ENCODE results near the gene USP9Y.

Gene USP9Y

DNA sequence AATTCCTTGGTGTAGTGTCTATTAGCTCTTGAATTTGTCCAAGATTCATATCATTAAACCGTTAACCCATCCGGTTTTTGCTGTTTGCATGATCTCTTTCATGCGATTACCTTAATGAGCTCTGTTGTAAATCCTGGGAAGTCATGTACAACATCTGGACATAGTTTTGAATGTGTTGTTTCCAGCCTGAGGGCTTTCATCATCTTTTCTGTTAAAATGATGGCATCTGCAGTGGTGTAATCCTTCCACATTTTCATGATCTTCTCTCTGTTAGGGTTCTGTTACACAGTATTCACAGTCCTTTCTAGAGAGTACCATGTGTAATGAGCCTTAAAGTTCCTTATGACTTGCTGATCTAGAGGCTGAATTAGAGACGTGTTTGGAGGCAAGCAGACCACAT is 64.9 kb downstream of the USP9Y start:
- no peak for DNase-seq

- no peak for DNase-seq
Observed at GRCh38 chrY:12784521-12784920, 83.5 kb downstream of the USP9Y start.

DNA sequence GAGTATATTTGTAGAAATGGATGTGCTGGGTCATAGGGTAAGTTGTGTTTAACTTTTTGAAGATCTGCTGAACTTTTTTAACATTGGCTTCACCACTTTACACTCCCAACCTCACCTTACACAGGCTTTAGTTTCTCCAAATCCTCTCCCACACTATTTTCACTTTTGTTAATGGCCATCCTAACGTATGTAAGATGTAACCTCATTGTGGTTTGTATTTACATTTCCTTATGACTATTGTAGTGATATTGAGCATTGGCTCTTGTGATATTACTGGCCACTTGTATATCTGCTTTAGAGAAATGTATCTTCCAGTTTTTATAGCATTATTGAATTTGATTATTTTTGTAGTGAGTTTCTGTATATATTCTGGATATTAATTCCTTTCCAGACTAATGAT is 93.0 kb downstream of the USP9Y start:
- peak in 1 of 5 experiments; percentile 28 for DNase-seq

DNA sequence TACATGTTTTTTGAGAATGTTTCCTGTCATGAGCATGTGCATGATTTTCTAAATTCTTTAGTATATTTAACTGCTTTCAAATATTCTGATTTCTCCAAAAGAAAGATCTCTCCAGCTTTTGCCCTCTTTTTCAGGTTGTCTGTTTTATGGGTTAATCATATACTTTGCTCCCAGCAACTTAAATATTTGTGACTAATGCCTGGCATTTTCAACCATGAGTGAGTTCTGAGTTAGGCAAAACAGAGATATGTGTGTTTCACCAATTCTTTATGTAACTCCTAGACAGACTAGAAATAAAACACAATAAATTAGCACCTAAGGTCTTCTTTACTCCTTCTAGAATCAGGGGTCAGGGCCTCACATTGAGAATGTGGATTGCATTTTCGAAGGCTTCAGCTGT is 107.0 kb downstream of the USP9Y start:
- no peak for DNase-seq

DNA sequence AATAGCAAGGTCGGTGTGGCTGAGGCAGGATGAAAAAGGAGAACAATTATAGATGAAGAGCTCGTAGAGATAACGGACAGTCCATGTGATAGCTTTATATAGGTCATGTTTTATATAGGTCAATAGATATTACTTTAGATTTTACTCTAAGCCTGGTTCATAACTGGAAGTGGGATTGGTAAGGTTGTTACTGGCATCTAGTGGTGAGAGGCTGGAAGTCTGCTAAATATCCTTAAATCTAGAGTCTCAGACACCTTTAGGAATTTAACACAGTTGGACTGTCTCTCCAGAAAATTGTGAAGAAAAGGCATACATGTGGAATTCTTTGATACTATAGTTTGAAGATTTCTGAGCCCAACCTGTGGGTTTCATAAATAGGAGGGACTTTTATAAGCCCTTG is 108.0 kb downstream of the USP9Y start:
- no peak for DNase-seq

DNA sequence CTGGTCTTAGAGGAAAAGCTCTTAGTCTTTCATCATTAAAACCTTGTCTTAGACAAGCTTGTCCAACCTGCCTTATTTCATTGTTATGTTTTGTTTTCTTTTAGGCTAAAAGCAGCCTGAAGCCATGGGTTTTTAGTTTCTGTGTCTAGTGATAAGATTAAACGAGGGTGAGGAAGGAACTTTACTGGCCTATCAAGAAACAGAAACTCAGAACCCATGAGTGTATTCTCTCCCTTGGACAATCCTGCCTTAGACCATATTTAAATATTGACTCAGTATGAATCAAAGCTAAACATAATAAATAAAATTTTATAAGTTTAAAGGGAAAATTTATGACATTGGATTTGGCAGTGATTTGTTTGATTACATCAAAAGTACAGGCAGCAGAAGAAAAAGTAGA is 122.4 kb downstream of the USP9Y start:
- DNase-seq: no peak

DNA sequence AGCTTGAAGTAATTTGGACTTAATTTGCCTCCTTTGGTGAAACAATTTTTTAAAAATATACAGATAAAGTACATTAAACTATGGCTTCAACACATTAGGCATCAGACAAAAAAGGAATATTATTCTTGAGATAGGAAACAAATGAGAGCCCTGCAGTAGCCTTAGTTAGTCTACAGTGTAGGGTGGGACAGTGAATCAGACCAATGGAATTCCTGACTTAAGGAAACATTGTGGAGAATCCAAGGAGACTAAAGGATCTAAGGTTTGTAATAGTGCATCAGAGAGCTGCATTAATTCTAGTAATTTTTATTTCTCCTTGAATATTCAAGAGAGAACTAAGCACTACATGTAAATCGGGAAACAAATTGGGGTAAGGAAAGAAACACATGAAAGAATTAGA is 125.8 kb downstream of the USP9Y start:
- no peak for DNase-seq

DNA sequence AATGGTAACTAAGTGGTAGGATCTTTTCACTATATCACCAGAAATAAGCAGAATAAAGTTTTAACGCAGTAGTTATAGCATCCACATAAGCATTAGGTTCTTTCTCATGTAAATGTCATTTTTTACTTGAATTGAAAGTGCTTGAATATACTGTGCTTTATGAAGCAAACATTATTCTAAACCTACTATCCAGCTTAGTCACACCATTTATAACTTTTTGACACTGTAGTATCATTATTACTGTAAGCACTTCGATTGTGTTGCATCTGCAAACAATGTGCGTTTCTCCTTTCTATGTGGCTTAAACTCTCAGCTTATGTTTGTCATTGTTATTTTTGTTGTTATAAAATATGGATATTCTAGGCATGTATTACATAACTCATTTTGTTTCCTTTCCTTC is 132.3 kb downstream of the USP9Y start:
- peak in 1 of 5 experiments; percentile 38 for DNase-seq

GRCh38 chrY:12837550-12837949 is 136.5 kb downstream of the USP9Y start:
- DNase-seq: no peak

DNA sequence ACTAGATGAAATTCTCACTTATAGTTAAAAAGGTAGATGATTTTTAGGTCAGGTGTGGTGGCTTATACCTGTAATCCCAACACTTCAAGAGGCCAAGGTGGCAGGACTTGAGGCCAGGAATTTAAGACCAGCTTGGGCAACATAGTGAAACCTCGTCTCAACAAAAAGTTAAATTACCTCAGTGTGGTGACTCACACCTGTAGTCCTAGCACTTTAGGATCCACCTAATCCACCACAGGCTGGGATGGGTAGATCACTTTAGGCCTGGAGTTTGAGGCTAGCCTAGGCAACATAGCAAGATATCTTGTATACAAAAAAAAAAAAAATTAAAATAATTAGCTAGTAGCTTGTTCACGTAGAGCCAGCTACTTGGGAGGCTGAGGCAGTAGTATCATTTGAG is 140.3 kb downstream of the USP9Y start:
- no peak for DNase-seq

- no peak for DNase-seq
Observed at GRCh38 chrY:12846793-12847192, 145.8 kb downstream of the USP9Y start.

DNA sequence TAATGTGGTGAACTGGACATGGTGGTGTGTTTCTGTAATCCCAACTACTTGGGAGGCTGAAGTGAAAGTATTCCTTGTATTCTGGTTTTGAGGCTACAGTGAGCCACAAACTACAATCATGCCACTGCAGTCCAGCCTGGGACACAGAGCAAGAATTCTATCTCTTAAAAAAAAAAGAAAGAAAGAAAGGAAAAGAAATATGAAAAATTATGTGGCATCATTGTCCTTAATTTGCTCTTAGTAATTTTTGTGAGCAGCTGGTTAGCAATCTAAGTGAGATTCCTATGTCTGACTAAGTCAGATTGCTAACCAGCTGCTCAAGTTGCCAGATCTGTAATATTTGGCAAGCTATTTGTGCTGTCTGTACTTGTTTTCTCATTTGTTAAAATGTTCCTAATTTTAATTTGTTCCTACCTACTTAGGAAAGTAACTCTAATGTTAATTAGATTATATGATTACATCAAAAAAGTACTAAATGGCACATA is 154.8 kb downstream of the USP9Y start:
- DNase-seq: no peak

GRCh38 chrY:12867960-12868359 is 166.9 kb downstream of the USP9Y start:
- DNase-seq: no peak

DNA sequence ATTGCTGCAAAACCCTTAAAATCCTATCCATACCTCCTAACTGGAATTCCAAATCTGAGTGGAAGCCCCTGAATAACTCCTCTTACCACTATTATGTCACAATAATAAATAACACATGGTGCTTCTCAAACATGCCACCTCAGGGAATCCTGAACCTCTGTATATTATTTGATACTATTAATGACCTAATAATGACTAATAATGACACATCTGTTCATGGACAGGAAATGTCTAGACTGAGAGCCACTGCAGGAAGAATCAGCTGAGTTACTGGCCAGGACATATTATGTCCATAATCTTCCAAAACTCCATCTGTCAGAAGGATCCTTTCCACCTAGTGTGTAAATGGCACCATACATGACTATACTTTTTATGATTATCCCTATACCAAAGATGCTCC is 195.9 kb downstream of the USP9Y start:
- DNase-seq: no peak

- DNase-seq: peak in 1 of 5 experiments; percentile 66
Observed at GRCh38 chrY:12898604-12899003, 197.6 kb downstream of the USP9Y start.

GRCh38 chrY:12904618-12905516 is 203.8 kb downstream of the USP9Y start, which contains the start of gene DDX3Y:
Gene DDX3Y, plus strand, starts transcription at chrY:12904868. Its CDS starts 69 bp downstream, at chrY:12904937.
- DNase-seq: peak in 4 of 5 experiments; percentile 45 to 96 (median 74)

- peak in 4 of 5 experiments; percentile 15 to 86 (median 55) for DNase-seq
Observed at GRCh38 chrY:12905517-12905872, 204.5 kb downstream of the USP9Y start.

DNA sequence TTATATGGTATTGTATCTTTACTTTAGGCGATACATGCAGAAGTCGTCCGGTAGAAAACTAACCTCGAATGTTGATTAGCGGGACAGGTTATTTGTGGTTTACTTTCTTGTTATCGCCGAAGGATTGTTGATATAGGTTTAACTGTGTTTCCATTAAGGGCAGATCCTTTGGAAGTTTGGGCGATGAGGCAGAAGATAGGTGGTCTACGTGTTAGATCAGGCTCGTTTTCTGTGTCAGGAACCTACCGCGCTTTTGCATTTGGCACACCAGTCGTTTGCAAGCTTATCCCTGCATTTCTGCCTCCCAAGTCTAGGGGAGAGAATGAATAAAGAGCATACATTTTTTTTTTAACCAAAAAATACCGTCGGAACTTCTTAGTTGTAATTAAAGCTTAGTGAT is 204.9 kb downstream of the USP9Y start:
- DNase-seq: peak in 1 of 5 experiments; percentile 48

Measured in T-helper 2 cell (primary cell).